CD1c-positive myeloid dendritic cell (primary cell): ENCODE results near the gene WDR35.

ENCODE experiments used
- DNase-seq: peaks from one replicate; pipeline ENCODE4 v3.0.0-alpha.2; 2016; ENCODE audit errors: extremely low spot score

The WDR35 gene

GRCh38 chr2:20011276-20012031 is 21.5 kb upstream of the WDR35 start:
- no peak for DNase-seq

- no peak for DNase-seq
Measured at GRCh38 chr2:20008703-20009102, 18.8 kb upstream of the WDR35 start.

GRCh38 chr2:20005891-20006470 is 16.1 kb upstream of the WDR35 start:
- DNase-seq: no peak

GRCh38 chr2:20005067-20005627 is 15.2 kb upstream of the WDR35 start:
- no peak for DNase-seq

GRCh38 chr2:20001361-20001863 is 11.5 kb upstream of the WDR35 start:
- DNase-seq: no peak

GRCh38 chr2:19993731-19994130 is 3.8 kb upstream of the WDR35 start:
- DNase-seq: no peak

- DNase-seq: no peak
Measured at GRCh38 chr2:19991895-19992294, 2.0 kb upstream of the WDR35 start.

- no peak for DNase-seq
Measured at GRCh38 chr2:19990416-19990728, 467 bp upstream of the WDR35 start.

- DNase-seq: no peak
Measured at GRCh38 chr2:19989342-19989666, 601 bp downstream of the WDR35 start.

- DNase-seq: no peak
Measured at GRCh38 chr2:19988600-19988999, 1.3 kb downstream of the WDR35 start.

- DNase-seq: peak; percentile 33
Measured at GRCh38 chr2:19987936-19988335, 2.0 kb downstream of the WDR35 start.

- no peak for DNase-seq
Measured at GRCh38 chr2:19982268-19982667, 7.6 kb downstream of the WDR35 start.

- no peak for DNase-seq
Measured at GRCh38 chr2:19979932-19980331, 10.0 kb downstream of the WDR35 start.

GRCh38 chr2:19973466-19973865 is 16.4 kb downstream of the WDR35 start:
- DNase-seq: no peak

GRCh38 chr2:19971691-19972090 is 18.2 kb downstream of the WDR35 start:
- DNase-seq: no peak

GRCh38 chr2:19963386-19963785 is 26.5 kb downstream of the WDR35 start:
- peak; percentile 18 for DNase-seq

- DNase-seq: peak; percentile 70
Measured at GRCh38 chr2:19955544-19956422, 34.1 kb downstream of the WDR35 start.

- DNase-seq: no peak
Measured at GRCh38 chr2:19949071-19949470, 40.8 kb downstream of the WDR35 start.

- DNase-seq: no peak
Measured at GRCh38 chr2:19947184-19947940, 42.5 kb downstream of the WDR35 start.

- DNase-seq: no peak
Measured at GRCh38 chr2:19944205-19944845, 45.6 kb downstream of the WDR35 start.

- no peak for DNase-seq
Measured at GRCh38 chr2:19943189-19943588, 46.7 kb downstream of the WDR35 start.
